ENCODE measurements around the gene ADAMTS17.

ADAMTS17 gene

DNA sequence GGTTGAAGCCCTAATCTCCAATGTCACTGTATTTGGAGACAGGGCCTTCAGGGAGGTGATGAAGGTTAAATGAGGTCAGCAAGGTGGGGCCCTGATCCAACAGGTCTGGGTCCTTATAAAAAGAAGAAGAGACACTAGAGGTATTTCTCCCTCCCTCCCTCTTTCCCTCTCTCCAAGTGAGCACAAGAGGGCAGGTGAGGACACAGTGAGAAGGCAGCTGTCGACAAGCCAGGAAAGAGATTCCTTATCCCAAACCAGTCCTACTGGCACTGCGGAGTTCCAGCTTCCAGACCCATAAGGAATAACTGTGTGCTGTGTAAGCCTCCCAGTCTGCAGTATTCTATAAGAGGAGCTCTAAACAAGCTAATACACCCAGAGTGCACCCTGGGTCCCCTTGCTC, 134.7 kb downstream of the ADAMTS17 start:
- H3K4me3 ChIP-seq (ENCODE audit: low read length) = no peak overlapping the region
- no peaks in the 10 kb centered on the region for H3K27me3 ChIP-seq (ENCODE audit: control insufficient read depth, insufficient read depth, low read length)
- no peak overlapping the region for H3K4me2 ChIP-seq (ENCODE audit: low read length)
- no peaks in the 10 kb centered on the region for H3K36me3 ChIP-seq (ENCODE audit: insufficient read depth, low read length)
- H3K9me3 ChIP-seq (replicated peaks; ENCODE audit: low read length) = no peaks in the 10 kb centered on the region
- H3K9ac ChIP-seq (ENCODE audit: low read depth, low read length) = no peak overlapping the region
- H3K4me1 ChIP-seq (ENCODE audit: control insufficient read depth, insufficient read depth, low read length) = no peaks in the 10 kb centered on the region

DNA sequence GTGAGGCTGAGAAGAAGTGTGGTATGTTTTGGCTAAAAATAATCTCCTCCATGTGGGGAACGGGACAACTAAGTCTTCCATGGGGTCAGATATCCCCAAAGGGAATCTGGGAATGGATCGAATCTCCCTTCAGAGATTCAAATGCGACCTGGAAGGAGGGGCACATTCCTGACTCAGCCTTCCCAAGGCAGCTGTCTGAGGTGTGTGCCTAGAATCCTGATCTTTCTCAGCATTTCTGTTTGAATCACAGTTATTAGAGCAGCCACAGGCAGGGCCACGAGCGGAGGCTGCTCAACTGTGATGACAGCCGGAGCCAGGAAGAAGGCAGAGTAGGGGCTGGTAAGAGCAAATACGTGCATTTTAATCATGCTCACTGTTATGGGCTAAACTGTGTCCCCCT, 135.1 kb downstream of the ADAMTS17 start:
- no peaks in the 10 kb centered on the region for H3K27me3 ChIP-seq (ENCODE audit: control insufficient read depth, insufficient read depth, low read length)
- H3K9me3 ChIP-seq (replicated peaks; ENCODE audit: low read length) = no peaks in the 10 kb centered on the region
- H3K4me3 ChIP-seq (ENCODE audit: low read length) = no peak overlapping the region
- no peaks in the 10 kb centered on the region for H3K4me1 ChIP-seq (ENCODE audit: control insufficient read depth, insufficient read depth, low read length)
- H3K4me2 ChIP-seq (ENCODE audit: low read length) = no peak overlapping the region
- H3K9ac ChIP-seq (ENCODE audit: low read depth, low read length) = no peak overlapping the region
- no peaks in the 10 kb centered on the region for H3K36me3 ChIP-seq (ENCODE audit: insufficient read depth, low read length)

GRCh38 chr15:100205549-100206295, 136.1 kb downstream of the ADAMTS17 start:
- no peaks in the 10 kb centered on the region for H3K4me1 ChIP-seq (ENCODE audit: control insufficient read depth, insufficient read depth, low read length)
- H3K4me2 ChIP-seq (ENCODE audit: low read length) = no peak overlapping the region
- H3K9me3 ChIP-seq (replicated peaks; ENCODE audit: low read length) = no peaks in the 10 kb centered on the region

DNA sequence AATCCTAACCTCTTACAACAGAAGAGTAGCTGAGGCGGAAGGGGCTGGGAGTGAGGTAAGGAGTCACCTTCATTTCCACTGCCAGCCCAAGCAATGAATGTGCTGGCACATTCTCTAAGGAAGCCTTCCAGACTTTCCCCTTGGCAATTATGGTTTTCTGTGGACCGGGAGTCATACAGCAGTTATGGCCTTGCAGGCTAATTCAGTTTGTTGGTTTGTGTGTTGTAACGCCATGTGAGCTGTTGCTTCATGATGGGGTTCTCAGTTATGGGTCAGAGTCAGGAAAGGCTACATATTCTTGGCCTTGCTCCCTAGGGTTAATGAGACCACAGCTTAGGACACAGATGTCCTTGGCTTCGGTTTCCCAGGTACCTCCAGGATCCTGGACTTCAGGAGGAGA, 137.0 kb downstream of the ADAMTS17 start:
- Histone ChIP-seq H3K9me3 (replicated peaks; ENCODE audit: low read length) (no peaks in the 10 kb centered on the region), H3K4me3 (ENCODE audit: low read length) (no peak overlapping the region), H3K9ac (ENCODE audit: low read depth, low read length) (no peak overlapping the region), H3K36me3 (ENCODE audit: insufficient read depth, low read length) (no peaks in the 10 kb centered on the region), H3K27me3 (ENCODE audit: control insufficient read depth, insufficient read depth, low read length) (no peaks in the 10 kb centered on the region), H3K4me2 (ENCODE audit: low read length) (no peak overlapping the region), H3K4me1 (ENCODE audit: control insufficient read depth, insufficient read depth, low read length) (no peaks in the 10 kb centered on the region)

More at GRCh38 chr15:100205549-100206295, 136.1 kb downstream of the ADAMTS17 start:
- no peaks in the 10 kb centered on the region for H3K27me3 ChIP-seq (ENCODE audit: control insufficient read depth, insufficient read depth, low read length)
- no peak overlapping the region for H3K4me3 ChIP-seq (ENCODE audit: low read length)
- H3K9ac ChIP-seq (ENCODE audit: low read depth, low read length) = no peak overlapping the region
- no peaks in the 10 kb centered on the region for H3K36me3 ChIP-seq (ENCODE audit: insufficient read depth, low read length)

DNA sequence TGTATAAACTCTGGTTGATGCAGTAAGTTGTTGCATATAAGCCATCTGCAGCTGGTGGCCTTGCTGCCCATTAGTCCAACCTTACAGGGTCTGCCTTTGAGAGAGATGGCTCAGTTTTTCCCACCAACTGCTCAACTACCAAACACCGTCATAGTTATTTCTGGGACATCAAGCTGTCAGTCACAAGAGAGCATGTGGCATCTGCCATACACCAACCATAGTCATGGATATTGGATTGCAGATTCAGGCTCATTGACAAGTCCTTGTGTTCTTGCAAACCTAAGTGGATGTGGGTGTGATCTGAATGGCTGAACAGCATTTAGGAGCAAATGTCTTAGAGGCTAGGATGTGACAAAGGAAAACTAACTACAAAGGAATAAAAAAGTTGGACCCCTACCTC, 137.6 kb downstream of the ADAMTS17 start:
- no peaks in the 10 kb centered on the region for H3K4me1 ChIP-seq (ENCODE audit: control insufficient read depth, insufficient read depth, low read length)
- H3K4me2 ChIP-seq (ENCODE audit: low read length) = no peak overlapping the region
- H3K9me3 ChIP-seq (replicated peaks; ENCODE audit: low read length) = no peaks in the 10 kb centered on the region
- no peaks in the 10 kb centered on the region for H3K36me3 ChIP-seq (ENCODE audit: insufficient read depth, low read length)
- no peaks in the 10 kb centered on the region for H3K27me3 ChIP-seq (ENCODE audit: control insufficient read depth, insufficient read depth, low read length)
- no peak overlapping the region for H3K9ac ChIP-seq (ENCODE audit: low read depth, low read length)
- no peak overlapping the region for H3K4me3 ChIP-seq (ENCODE audit: low read length)

DNA sequence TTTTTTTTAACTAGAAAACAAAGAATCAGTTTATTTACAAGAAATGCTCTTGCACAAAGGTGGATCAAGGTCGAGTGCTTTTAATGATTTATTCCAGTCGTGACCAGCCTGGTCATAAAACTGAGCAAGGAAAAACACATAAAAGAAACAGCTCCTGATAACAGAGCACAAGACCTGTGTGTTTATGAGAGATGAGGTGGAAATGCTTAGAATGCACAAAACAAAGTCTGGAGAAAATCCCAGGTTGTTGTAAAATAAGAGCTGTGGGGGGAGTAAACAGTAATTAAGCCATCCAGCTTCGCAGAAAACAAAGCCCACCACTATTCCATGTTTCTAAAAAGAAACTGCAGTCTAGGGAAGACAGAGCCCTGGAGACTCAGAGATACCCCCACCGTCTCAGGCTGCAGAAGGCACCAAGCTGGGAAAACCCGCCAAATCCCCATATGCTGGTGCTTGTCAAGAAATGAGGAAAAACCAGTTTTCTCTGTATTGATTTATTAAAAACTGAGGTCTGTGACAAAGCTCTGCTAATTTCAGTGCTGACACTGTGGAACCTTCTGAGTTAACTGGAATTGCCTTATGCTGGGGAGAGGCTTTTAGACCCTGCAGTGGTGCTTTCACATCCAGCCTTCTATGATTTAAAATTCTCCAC, 139.3 kb downstream of the ADAMTS17 start:
- Histone ChIP-seq H3K36me3 (ENCODE audit: insufficient read depth, low read length) (no peaks in the 10 kb centered on the region), H3K9me3 (replicated peaks; ENCODE audit: low read length) (no peaks in the 10 kb centered on the region), H3K9ac (ENCODE audit: low read depth, low read length) (no peak overlapping the region), H3K27me3 (ENCODE audit: control insufficient read depth, insufficient read depth, low read length) (no peaks in the 10 kb centered on the region), H3K4me1 (ENCODE audit: control insufficient read depth, insufficient read depth, low read length) (no peaks in the 10 kb centered on the region), H3K4me3 (ENCODE audit: low read length) (no peak overlapping the region), H3K4me2 (ENCODE audit: low read length) (no peak overlapping the region)

DNA sequence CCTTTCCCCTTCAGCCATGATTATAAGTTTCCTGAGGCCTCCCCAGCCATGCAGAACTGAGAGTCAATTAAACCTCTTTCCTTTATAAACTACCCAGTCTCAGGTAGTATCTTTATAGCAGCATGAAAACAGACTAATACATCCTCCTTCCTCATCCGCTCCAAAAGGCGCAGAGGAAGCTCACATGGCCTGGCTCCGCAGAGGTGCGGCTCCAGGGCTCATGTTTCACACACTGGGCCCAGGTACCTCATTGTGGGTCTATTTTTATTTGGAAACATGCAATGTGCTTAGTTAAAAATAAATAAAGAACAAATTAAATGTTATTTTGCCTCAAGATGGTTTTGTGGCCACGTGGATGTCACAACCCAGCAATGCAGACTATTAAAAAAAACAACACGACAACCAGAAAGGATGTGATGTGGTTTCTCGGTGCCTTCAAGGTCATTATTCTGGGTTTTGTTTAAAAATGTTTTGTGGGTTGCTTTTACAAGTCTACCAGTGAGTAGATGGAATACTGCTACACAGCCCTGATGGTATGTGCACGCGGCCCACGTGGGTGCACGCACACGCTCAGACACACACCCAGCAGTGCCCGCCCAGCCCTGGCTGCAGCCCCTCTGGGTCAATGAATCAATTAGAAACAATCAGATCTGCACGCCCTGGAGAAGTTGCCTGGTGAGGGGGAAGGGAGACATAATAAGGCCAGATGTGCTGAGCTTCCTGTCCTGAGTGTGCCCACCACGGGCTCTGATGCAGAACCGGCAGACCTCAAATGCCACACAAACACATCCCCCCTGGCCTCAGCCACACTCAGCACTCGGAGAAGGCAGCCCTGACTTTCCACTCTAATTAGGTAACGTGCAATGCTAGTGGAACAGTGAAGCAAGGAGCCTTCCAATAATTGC, 140.1 kb downstream of the ADAMTS17 start:
- Histone ChIP-seq H3K27me3 (ENCODE audit: control insufficient read depth, insufficient read depth, low read length) (no peaks in the 10 kb centered on the region), H3K36me3 (ENCODE audit: insufficient read depth, low read length) (no peaks in the 10 kb centered on the region), H3K9ac (ENCODE audit: low read depth, low read length) (no peak overlapping the region), H3K4me2 (ENCODE audit: low read length) (no peak overlapping the region), H3K4me3 (ENCODE audit: low read length) (no peak overlapping the region), H3K4me1 (ENCODE audit: control insufficient read depth, insufficient read depth, low read length) (no peaks in the 10 kb centered on the region), H3K9me3 (replicated peaks; ENCODE audit: low read length) (no peaks in the 10 kb centered on the region)

DNA sequence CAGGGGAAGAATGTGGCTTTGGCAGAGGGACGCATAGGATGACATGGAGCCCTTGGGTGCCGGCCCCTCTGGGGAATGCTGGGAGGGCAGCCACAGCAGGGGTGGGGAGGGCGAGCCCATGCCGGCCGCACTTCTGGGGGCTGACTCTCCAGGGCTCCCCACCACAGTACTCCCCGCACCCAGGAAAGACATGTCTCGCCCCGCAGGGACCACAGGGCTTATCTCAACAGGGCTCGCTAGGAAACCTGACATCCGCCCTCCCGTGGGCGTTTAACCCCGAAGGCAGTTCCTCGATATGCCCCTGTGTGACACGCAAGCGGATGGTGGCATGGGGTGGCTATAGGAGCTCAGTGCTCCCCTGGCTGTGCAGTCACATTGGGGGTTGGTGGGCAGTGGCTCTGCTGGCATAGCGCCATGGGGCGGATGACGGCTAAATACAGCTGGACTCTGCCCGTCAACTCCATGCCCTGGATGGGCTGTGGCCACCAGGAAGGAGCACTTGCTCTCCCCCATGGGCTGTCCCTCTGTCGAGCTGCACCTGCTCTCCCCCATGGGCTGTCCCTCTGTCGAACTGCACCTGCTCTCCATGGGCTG, 141.4 kb downstream of the ADAMTS17 start:
- Histone ChIP-seq H3K9ac (ENCODE audit: low read depth, low read length) (no peak overlapping the region), H3K36me3 (ENCODE audit: insufficient read depth, low read length) (no peaks in the 10 kb centered on the region), H3K4me3 (ENCODE audit: low read length) (no peak overlapping the region), H3K27me3 (ENCODE audit: control insufficient read depth, insufficient read depth, low read length) (no peaks in the 10 kb centered on the region), H3K9me3 (replicated peaks; ENCODE audit: low read length) (no peaks in the 10 kb centered on the region), H3K4me2 (ENCODE audit: low read length) (no peak overlapping the region), H3K4me1 (ENCODE audit: control insufficient read depth, insufficient read depth, low read length) (no peaks in the 10 kb centered on the region)

DNA sequence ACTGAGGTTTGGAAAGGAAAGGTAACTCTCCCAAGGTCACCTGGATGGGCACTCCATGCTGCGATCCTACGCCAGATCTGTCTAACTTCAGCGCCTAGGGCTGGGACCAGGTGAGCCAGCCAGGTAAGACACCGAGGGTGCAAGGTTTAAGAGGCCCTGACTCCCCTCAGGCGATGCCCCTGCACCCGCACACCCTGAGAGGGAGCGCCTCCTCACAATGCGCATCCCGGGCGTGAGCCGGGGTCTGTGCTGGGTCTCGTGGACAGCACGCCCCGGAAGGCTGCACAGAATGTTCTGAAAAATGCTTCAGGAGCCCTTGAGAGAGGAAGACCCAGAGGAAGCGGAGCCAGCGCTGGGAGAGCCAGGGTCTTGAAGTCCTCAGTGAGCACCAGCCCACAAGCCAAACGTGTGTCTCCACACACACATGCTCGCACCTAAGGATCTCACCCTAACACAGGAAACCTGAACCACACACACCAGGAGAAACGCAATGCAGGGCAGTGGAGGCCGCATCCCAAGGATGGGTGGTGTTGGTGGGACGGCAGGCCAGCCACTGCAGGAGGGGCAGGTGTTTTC, 142.0 kb downstream of the ADAMTS17 start:
- H3K4me1 ChIP-seq (ENCODE audit: control insufficient read depth, insufficient read depth, low read length) = no peaks in the 10 kb centered on the region
- H3K9ac ChIP-seq (ENCODE audit: low read depth, low read length) = no peak overlapping the region
- no peaks in the 10 kb centered on the region for H3K27me3 ChIP-seq (ENCODE audit: control insufficient read depth, insufficient read depth, low read length)
- no peak overlapping the region for H3K4me2 ChIP-seq (ENCODE audit: low read length)
- no peaks in the 10 kb centered on the region for H3K9me3 ChIP-seq (replicated peaks; ENCODE audit: low read length)
- H3K4me3 ChIP-seq (ENCODE audit: low read length) = no peak overlapping the region
- no peaks in the 10 kb centered on the region for H3K36me3 ChIP-seq (ENCODE audit: insufficient read depth, low read length)

DNA sequence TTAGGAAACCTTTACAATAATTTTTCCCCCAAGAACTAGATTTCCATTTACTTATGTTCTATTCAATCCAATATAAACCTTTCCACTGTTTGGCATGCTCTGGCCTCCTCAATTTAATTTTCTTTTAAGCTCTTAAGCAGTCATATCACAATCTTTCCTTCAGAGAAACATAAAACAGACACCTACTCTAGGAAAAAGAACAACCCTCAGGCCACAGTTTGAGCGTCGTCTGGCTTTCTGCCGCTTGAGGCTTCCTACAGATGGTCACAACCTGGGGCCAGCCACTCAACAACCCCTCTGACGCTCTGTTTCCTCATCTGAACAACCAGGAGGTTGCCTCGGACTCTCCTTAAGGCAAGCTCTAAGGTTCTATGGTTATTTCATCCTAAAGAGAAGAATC, 143.3 kb downstream of the ADAMTS17 start:
- Histone ChIP-seq H3K9me3 (replicated peaks; ENCODE audit: low read length) (no peaks in the 10 kb centered on the region), H3K27me3 (ENCODE audit: control insufficient read depth, insufficient read depth, low read length) (no peaks in the 10 kb centered on the region)

More for the DNA sequence above, 143.3 kb downstream of the ADAMTS17 start:
- Histone ChIP-seq H3K4me2 (ENCODE audit: low read length) (no peak overlapping the region), H3K9ac (ENCODE audit: low read depth, low read length) (no peak overlapping the region), H3K36me3 (ENCODE audit: insufficient read depth, low read length) (no peaks in the 10 kb centered on the region), H3K4me3 (ENCODE audit: low read length) (no peak overlapping the region), H3K4me1 (ENCODE audit: control insufficient read depth, insufficient read depth, low read length) (no peaks in the 10 kb centered on the region)

Measured in skeletal muscle satellite cell (primary cell).